SK-MEL-5 (cell line): ENCODE measurements around the gene RIMS3. TPM values are rescaled to one million over a fixed set of nuclear protein-coding genes. Genes with fewer than 3 reads are reported as not detected.

Experiments
- DNase-seq: peaks from one replicate; pipeline ENCODE4 v3.0.0-alpha.2; 2016; ENCODE audit warnings: low read depth, low spot score
- in situ Hi-C: cut with HindIII; loops from 2 replicates; pipeline ENCODE4 v1.10.0; 2016; ENCODE audit warnings: low sequenced_read_pairs, high pct_unique_total_duplicates, low pct_unique_long_range_greater_than_20kb
- total RNA-seq: library from RNA; depleted of rRNA; stranded (reverse); fragments of >200 nt; shearing (Covaris generic); gene quantifications from 2 replicates; pipeline ENCODE4 v1.2.3, GENCODE V29; 2014

RIMS3 gene
- total RNA-seq, 1 experiment from 2014 or later = 2.6 TPM

DNA sequence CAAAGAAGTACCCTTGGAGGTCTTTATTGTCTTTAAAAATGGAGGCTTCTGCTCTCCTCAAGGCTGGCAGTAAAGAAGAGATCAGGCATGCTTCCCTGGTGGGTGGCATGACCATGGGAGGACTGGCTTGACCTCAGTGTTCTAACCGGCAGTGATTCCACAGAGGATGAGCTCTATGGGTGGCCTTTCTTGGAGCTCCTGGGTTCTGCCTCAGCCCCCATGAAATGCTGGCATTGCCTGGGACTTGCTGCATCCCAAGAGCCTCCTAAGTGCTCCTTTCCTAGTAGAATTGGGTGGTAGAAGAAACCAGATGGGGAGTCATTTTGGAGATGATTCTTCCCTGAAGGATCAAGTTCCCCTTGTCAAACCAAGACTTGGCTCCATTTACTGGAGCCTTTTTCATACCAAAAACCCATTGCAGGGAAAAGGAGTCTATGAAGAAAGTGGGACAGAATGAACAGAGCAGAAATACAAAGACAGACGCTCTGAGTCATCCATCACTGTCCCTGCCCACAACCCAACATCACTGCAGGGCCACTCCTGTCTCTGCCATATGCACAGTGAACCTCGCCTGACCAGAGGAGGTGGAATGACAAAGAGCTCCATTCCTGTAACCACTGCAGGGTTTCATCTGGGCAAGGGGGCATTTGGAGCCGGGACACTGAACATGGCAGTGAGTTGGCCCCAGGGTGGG is 42.4 kb downstream of the RIMS3 start:
- in situ Hi-C loops = no loop called here

GRCh38 chr1:40621821-40622450 is 43.5 kb downstream of the RIMS3 start:
- in situ Hi-C loops = no loop called here
- DNase-seq = no peak

More for the DNA sequence above, 42.4 kb downstream of the RIMS3 start:
- DNase-seq = no peak

- in situ Hi-C loops = no loop called here
- DNase-seq = no peak
Observed at GRCh38 chr1:40620586-40621210, 44.8 kb downstream of the RIMS3 start.

DNA sequence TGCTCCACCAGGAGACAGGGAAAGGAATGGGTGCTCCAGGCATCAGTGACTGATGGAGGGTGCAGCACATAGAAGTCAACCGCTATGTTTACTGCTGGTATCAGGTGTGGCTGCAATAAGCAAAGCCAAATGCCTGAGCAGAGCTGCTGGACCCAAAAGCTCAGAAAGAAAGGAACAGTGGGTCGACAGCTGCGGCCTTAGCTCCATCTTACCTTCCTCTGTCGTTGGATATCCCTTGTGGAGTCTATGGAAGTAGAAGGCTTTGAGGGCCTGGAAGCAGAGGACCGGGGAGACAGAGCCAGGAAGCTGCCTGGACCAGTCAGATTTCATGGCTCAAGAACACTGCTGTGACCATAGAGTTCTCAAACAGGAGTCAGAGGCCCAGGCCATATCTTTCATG is 45.3 kb downstream of the RIMS3 start:
- no peak for DNase-seq
- in situ Hi-C loops = no loop called here

- no peak for DNase-seq
- in situ Hi-C loops = no loop called here
Observed at GRCh38 chr1:40618108-40618507, 47.4 kb downstream of the RIMS3 start.

- peak; percentile 81 for DNase-seq
- in situ Hi-C loops = no loop called here
Observed at GRCh38 chr1:40612345-40612831, 53.1 kb downstream of the RIMS3 start.

DNA sequence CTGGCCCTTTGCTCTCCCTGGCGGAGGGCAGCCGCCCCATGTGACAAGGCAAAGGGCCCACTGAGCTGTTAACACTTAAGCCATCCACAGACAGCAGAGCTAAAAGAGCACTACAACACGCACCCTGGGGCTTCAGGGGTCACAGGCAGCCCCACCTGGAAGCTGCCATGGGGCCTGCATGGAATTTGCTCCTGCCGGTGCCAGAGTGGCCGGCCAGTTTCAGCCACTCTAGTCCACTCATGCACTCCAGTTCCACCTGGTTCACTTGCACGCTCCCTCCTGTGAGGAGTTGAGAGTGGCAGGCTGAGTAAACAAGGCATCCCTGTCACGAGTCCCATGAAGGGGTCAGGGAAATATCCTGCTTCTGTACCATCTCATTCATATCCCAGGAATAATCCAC is 55.3 kb downstream of the RIMS3 start:
- in situ Hi-C loops = no loop called here
- DNase-seq = no peak

- in situ Hi-C loops = no loop called here
Observed at GRCh38 chr1:40607921-40608320, 57.6 kb downstream of the RIMS3 start.

DNA sequence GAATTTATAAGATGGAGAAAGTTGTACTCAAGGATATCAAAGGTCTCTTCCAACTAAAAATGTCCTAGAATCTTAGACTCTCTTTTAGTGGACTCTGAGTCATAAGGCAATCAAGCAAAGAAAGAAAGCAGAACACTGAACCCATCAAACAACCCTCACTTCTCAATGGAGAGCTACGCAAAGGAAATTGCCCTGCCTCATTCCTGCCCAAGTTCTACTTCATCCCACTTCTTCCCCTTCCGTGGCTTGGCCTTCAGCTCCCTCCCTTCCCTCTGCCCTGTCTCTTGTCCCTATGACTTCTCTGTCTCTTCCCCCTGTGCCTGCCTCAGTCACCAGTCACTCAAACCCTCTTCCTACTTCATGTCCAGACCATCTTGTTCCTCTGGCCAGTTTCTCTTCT is 58.5 kb downstream of the RIMS3 start:
- no peak for DNase-seq
- in situ Hi-C loops = no loop called here

More at GRCh38 chr1:40607921-40608320, 57.6 kb downstream of the RIMS3 start:
- DNase-seq = no peak

GRCh38 chr1:40606194-40606593 is 59.3 kb downstream of the RIMS3 start:
- in situ Hi-C loops = no loop called here

DNA sequence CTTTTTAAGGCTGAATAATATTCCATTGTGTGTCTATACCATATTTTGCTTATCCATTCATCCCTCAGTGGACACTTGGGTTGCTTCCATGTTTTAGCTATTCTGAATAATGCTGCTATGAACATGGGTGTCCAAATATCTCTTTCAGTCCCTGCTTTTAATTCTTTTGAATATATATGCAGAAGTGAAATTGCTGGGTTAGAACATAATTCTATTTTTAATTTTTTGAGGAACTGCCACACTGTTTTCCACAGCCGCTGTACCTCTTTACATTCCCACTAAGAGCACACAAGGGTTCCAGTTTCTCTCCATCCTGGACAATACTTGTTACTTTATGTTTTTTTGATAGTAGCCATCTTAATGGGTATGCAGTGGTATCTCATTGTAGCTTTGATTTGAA is 65.6 kb downstream of the RIMS3 start:
- no peak for DNase-seq
- in situ Hi-C loops = no loop called here

More at GRCh38 chr1:40606194-40606593, 59.3 kb downstream of the RIMS3 start:
- no peak for DNase-seq

DNA sequence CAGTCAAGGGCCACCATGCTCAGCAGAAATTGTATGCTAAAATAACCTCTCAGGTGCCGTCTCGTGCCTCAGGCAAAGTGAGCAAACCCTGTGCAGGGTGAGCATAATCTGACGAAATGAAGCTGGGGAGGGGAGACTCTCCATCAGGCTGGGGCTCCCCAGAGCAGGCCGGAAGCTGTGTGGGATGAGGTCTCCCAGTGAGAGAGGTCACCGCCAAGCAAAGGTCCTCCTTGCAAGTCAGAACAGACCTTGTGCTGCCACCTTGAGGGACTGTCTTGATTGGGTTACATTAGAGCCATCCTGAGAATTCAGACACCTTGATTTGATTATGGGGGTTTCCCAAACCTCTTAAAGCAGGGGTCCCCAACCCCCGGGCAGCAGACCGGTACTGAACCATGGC is 69.9 kb downstream of the RIMS3 start:
- no peak for DNase-seq
- in situ Hi-C loops = no loop called here

DNA sequence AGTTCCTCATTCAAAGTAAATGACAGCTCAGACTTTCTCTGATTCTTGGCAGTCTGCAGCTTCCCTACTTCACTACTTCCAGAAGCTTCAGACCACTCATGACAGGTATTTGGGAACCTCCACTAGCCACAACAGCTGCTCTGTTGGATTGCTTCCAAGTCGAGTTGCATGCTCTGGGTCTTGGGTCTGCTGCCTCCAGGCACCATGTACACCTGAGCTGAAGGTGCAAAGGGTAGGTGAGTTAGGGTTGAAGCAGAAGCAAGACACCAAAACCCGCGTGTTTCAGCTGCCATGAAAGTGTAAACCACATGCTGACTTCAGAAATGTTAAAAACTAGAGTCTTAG is 71.3 kb downstream of the RIMS3 start:
- in situ Hi-C loops = no loop called here
- no peak for DNase-seq

- in situ Hi-C loops = no loop called here
- peak; percentile 69 for DNase-seq
Observed at GRCh38 chr1:40593449-40594186, 71.9 kb downstream of the RIMS3 start.

GRCh38 chr1:40592107-40592803 is 73.2 kb downstream of the RIMS3 start:
- DNase-seq = peak; percentile 62

GRCh38 chr1:40588586-40588985 is 76.9 kb downstream of the RIMS3 start:
- in situ Hi-C loops = no loop called here
- DNase-seq = no peak

More at GRCh38 chr1:40592107-40592803, 73.2 kb downstream of the RIMS3 start:
- in situ Hi-C loops = no loop called here

DNA sequence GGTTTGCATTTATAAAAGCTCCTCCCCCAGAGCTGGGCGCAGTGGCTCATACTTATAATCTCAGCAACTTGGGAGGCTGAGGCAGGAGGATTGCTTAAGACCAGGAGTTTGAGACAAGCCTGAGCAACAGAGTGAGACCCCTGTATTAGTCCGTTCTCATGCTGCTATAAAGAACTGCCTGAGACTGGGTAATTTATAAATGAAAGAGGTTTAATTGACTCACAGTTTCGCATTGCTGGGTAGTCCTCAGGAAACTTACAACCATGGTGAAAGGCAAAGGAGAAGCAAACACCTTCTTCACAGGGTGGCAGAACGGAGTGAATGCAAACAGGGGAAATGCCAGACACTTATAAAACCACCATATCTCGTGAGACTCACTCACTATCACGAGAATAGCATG is 81.5 kb downstream of the RIMS3 start:
- no peak for DNase-seq
- in situ Hi-C loops = no loop called here

DNA sequence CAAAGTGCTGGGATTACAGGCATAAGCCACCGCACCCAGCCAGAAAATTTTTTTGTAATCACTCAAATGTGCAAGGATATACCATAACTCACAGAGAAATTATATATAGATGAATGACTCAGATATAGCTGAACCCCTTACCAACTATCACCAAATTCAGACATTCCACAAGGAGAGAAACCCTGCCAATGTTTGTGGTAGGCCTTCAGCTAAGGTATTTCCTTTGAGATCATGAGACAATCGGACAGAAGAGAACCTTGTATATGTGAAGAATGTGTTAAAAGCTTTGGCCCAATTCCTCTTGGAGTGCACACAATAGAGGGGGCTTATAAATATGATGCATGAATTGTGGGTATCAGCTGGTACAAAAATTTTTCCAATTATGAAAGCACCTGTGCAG is 83.4 kb downstream of the RIMS3 start:
- in situ Hi-C loops = no loop called here

More for the DNA sequence above, 83.4 kb downstream of the RIMS3 start:
- no peak for DNase-seq
